Limb (tissue), 2 donors: ENCODE data around the gene ADGRF1.
"Not testable (repeated sequence)": the region's sequence is repeated elsewhere in the genome, so short reads cannot be mapped to it uniquely, and the experiment has no call there.

Source experiments
- DNase-seq, 2 donors: peaks; one replicate each; pipeline ENCODE4 v3.0.0-alpha.2; 2016; ENCODE audit errors: extremely low spot score in 2 of 2

Gene ADGRF1

GRCh38 chr6:47042275-47042791, at the start of gene ADGRF1:
TSS of gene ADGRF1 (minus strand) at chr6:47042332. CDS start at chr6:47029061, 13,271 bp downstream.
- no peak for DNase-seq

- DNase-seq, result no peak
Observed at GRCh38 chr6:47090881-47091280, 48.7 kb upstream of the ADGRF1 start.

DNA sequence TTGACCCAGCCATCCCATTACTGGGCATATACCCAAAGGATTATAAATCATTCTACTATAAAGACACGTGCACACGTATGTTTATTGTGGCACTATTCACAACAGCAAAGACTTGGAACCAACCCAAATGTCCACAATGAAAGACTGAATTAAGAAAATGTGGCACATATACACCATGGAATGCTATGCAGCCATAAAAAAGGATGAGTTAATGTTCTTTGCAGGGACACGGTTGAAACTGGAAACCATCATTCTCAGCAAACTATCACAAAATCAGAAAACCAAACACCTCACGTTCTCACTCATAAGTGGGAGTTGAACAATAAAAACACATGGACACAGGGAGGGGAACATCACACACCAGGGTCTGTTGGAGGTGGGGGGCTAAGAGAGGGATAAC, 47.3 kb upstream of the ADGRF1 start:
- DNase-seq, result not testable (repeated sequence)

- no peak for DNase-seq
Observed at GRCh38 chr6:47086051-47086770, 44.1 kb upstream of the ADGRF1 start.

GRCh38 chr6:47084610-47085009, 42.5 kb upstream of the ADGRF1 start:
- DNase-seq, result peak in 1 of 2 donors; percentile 30

DNA sequence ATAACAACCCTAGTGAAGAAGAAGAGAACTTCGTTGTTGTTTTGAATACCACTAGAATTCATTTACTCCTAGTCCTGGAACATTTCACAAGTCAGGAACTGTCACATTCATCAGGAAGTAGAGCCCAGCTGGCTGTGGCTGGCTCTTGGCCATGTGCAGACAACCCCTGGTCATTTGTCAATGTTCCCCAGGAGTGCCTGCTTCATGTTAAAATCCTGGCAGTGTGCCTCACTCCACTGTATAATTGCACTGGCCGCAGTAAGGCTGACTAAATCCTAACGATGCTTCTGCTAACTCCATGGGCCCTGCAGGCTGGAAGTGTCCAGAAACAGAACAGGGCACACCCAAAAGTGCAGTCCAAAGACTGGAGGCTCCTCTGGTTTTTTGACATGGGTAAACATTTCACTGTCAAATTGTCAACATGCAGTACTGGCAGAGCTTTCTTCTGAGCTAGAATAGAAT, 41.5 kb upstream of the ADGRF1 start:
- DNase-seq, result peak; percentile 79

- no peak for DNase-seq
Observed at GRCh38 chr6:47080083-47080596, 38.0 kb upstream of the ADGRF1 start.

- DNase-seq, result no peak
Observed at GRCh38 chr6:47079638-47080037, 37.5 kb upstream of the ADGRF1 start.

GRCh38 chr6:47078991-47079390, 36.9 kb upstream of the ADGRF1 start:
- no peak for DNase-seq

GRCh38 chr6:47076422-47077344, 34.6 kb upstream of the ADGRF1 start:
- no peak for DNase-seq

GRCh38 chr6:47075741-47076421, 33.7 kb upstream of the ADGRF1 start:
- DNase-seq, result no peak

DNA sequence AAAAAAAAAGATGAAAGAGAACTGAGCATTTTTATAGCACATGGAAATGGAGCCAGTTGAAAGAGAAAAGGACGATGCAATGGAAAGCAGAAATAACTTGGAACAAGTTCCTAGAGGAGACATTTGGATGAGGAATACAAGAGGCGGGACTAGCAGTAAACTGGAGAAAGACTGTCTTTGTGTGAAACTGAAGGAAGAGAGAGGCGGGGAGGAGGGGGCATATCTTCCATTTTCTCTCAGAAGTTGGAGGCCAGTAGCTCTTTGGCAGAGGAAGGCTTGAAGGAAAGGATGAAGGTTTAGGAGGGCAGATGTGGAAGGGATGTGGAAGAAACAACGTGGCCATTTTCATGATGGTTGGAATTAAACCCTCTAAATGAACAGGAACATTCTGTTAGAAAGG, 33.0 kb upstream of the ADGRF1 start:
- DNase-seq, result peak in 1 of 2 donors; percentile 41

- no peak for DNase-seq
Observed at GRCh38 chr6:47073125-47074110, 31.3 kb upstream of the ADGRF1 start.

DNA sequence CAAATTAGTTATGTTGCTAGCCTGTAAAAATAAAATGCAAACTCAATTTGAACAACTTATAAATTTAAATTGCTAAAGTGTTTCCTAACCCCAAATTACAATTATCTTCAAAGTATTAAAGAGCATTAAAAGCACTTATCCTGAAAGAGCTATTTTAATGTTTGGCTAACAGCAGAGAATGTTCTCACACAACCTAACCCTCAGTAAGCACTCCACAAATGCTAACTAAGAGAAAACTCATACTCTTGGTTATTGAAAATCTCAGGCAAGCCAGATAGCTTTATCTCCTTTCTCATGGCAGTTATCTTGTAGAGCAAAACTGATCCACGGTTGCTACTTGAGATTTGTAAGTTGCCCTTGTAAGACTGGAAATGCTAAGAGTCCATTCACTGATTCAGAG, 30.5 kb upstream of the ADGRF1 start:
- no peak for DNase-seq

DNA sequence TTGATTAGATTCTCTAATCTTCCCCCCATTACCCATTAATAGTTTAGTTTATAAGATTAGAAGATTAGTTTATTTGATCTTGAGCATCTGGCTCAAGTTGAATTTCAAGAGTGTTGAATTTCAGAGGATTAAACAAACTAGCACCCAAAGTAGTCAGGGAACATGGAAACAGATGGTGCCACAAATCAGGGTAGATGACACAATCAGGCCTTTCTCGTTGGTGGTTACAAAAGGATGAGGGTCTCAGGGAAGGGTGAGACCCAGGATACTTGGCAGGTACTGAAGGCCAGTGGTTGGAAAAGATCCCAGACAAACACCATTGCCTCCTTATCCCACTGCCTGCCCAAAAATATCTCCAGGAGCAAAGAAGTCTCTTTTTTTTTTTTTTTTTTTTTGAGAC, 29.5 kb upstream of the ADGRF1 start:
- DNase-seq, result no peak

DNA sequence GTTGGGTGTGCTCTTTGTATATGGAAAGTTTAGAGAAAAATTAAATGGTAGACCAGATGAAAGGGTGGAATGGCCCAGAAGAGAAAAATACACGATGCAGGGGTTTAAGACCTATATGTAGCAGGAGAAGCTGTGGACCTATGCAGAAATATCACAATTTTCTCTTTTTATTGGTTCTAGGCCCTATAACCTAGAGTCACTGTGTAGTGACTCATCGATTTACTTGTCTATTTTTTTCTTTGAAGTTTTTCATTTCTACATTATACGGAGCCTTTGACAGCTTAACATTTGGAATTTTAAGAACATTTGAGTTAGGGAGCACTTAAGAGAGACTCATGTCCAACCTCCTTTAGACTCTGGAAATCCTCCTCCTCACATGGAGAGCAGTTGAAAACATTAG, 28.3 kb upstream of the ADGRF1 start:
- DNase-seq, result no peak

GRCh38 chr6:47069156-47069555, 27.0 kb upstream of the ADGRF1 start:
- DNase-seq, result no peak

DNA sequence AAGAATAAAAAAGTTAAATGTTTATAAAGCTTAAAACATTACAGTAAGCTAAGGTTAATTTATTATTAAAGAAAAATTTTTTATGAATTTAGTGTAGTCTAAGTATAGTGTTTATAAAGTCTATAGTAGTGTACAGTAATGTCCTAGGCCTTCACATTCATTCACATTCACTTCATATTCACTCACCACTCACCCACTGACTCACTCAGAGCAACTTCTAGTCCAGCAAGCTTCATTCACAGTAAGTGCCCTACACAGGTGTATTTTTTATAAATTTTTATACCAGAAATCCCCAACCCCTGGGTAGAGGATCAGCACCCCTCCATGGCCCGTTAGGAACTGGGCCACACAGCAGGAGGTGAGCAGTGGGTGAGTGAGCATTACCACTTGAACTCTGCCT, 24.3 kb upstream of the ADGRF1 start:
- no peak for DNase-seq

DNA sequence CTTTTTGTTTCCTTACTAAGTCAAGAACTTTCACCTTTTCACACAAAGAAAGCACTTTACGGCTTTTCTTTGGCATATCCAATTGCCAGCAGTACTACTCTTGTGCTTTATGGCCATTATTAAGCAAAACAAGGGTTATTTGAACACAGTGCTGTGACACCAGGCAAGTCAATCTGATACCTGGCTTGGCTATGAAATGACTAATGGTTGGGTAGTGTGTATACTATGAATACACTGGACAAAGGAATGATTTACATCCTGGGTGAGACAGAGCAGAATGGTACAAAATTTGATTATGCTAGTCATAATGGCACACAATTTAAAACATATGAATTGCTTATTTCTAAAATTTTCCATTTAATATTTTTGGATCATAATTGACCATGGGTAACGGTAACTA, 22.1 kb upstream of the ADGRF1 start:
- no peak for DNase-seq

DNA sequence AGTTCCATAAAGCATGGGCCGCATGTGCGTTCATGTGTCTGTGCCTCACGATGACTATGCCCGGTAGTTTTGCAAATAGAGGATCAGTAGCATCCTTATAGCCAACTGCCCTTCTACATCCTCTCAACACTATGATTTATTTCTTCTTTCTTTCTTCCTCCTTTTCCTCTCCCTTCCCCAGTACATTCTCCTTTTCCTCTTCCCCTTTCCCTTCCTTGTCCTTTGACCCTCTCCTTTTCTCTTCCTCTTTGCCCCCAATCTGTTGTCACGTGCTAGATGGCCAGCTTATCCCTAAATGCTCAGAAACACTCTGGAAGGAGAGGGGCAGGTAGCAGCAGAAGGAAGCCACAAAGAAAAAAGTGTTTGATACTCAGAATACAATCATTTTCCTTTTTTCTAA, 20.2 kb upstream of the ADGRF1 start:
- DNase-seq, result no peak
